Thymus (tissue), 14 donors: ENCODE results near the gene HAND1. TPM values are rescaled to one million over a fixed set of nuclear protein-coding genes. Genes with fewer than 3 reads are reported as not detected.

ENCODE experiments used
- DNase-seq, 9 donors: peaks; one replicate each; pipeline ENCODE4 v3.0.0-alpha.2; 2013; ENCODE audit warnings: low spot score in 9 of 9, low read depth in 6 of 9, missing footprints in 1 of 9
- H3K27ac ChIP-seq, 2 donors: one replicate each; pipeline ENCODE4 v1.5.1; 2013; ENCODE audit warnings: control low read depth in 1 of 2, low read depth in 1 of 2, low read length in 1 of 2, mild to moderate bottlenecking in 1 of 2, moderate library complexity in 1 of 2
- H3K27me3 ChIP-seq, 2 donors: one replicate each; pipeline ENCODE4 v1.5.1; 2013; ENCODE audit warnings: low read length in 1 of 2; ENCODE audit not compliant: control insufficient read depth in 2 of 2, insufficient read depth in 1 of 2
- H3K36me3 ChIP-seq, 2 donors: one replicate each; pipeline ENCODE4 v1.5.1; 2013; ENCODE audit warnings: low read length in 1 of 2, mild to moderate bottlenecking in 1 of 2, moderate library complexity in 1 of 2; ENCODE audit not compliant: control insufficient read depth in 2 of 2, insufficient read depth in 2 of 2
- H3K4me1 ChIP-seq, 2 donors: one replicate each; pipeline ENCODE4 v1.5.1; 2013; ENCODE audit warnings: low read length in 2 of 2; ENCODE audit not compliant: control insufficient read depth in 2 of 2, insufficient read depth in 2 of 2
- H3K4me3 ChIP-seq, 2 donors: one replicate each; pipeline ENCODE4 v1.5.1; 2013; ENCODE audit warnings: low read length in 2 of 2, control low read depth in 1 of 2, mild to moderate bottlenecking in 1 of 2
- H3K9me3 ChIP-seq, 2 donors: one replicate each; pipeline ENCODE4 v1.5.1; 2013; ENCODE audit warnings: low read length in 1 of 2, mild to moderate bottlenecking in 1 of 2; ENCODE audit not compliant: control insufficient read depth in 2 of 2, insufficient read depth in 1 of 2
- WGBS: extraction: QIAGEN DNeasy Blood & Tissue Kit; methylation state at CpG from one replicate; pipeline ENCODE4 v1.1.7; 2013; 5-methylcytosine and 5-hydroxymethylcytosine counted together
- long read RNA-seq, 10 donors: transcript quantifications; one replicate each; lab custom pipeline, GENCODE V29; 2026
- polyA plus RNA-seq: library from polyadenylated mRNA; stranded (reverse); fragments of 200-250 nt; gene quantifications from one replicate; pipeline ENCODE4 v1.2.3, GENCODE V29; 2013
- total RNA-seq: library from RNA; stranded (reverse); fragments of 120-200 nt; gene quantifications from one replicate; pipeline ENCODE4 v1.2.4, GENCODE V29; 2013
- donor health status: healthy.

HAND1 gene
- total RNA-seq (0.19 TPM), polyA plus RNA-seq (0.68 TPM)
- long read RNA-seq, donor 1 = 0 reads
- long read RNA-seq, donor 2 = 0 reads
- long read RNA-seq, donor 3 = 0 reads
- long read RNA-seq, donor 4 = 0 reads
- long read RNA-seq, donor 5 = 0 reads
- long read RNA-seq, donor 6 = 0 reads
- long read RNA-seq, donor 7 = 0 reads
- long read RNA-seq, donor 8 = 0 reads
- long read RNA-seq, donor 9 = 0 reads
- long read RNA-seq, donor 10, partial matches to known transcripts = 0 of 1 reads
- long read RNA-seq, donor 10, other reads (novel, unspliced or antisense) = 0 of 1 reads

DNA sequence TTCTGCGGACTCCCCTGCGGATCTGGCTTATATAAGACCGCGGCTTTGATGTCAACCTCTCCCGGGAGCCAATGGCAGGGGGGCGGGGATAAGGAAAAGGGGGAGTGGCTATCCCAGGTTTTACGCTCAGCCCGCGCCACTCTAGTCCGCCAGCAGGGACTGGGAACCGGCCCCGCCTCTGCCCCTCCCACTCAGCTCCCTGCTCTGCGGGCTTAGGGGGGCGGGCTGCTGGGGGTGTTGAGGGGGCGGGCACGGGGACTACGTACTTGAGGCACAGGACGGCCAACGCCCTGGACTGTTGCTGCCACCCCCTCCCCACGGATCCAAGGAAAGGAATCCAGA, at the start of gene HAND1:
HAND1 (minus strand) TSS at position 4 of the 342 bp plus-strand sequence. CDS start 219 bp downstream, outside the sequence.
- Histone ChIP-seq H3K9me3 (peaks cover 3 to 13% of the 10 kb centered on the region in 2 donors), H3K27me3 (peaks cover 88 to 100% of the 10 kb centered on the region in 2 donors), H3K27ac (no peak within 1 kb of the TSS), H3K36me3 (no peaks in the 10 kb centered on the region), H3K4me1 (peaks cover 6 to 28% of the 10 kb centered on the region in 2 donors), H3K4me3 (peak within 1 kb of the TSS in 1 of 2 donors; percentile 13)
- 5% methylated on average over 20 of the region's 20 CpGs for WGBS
- DNase-seq = no peak

DNA sequence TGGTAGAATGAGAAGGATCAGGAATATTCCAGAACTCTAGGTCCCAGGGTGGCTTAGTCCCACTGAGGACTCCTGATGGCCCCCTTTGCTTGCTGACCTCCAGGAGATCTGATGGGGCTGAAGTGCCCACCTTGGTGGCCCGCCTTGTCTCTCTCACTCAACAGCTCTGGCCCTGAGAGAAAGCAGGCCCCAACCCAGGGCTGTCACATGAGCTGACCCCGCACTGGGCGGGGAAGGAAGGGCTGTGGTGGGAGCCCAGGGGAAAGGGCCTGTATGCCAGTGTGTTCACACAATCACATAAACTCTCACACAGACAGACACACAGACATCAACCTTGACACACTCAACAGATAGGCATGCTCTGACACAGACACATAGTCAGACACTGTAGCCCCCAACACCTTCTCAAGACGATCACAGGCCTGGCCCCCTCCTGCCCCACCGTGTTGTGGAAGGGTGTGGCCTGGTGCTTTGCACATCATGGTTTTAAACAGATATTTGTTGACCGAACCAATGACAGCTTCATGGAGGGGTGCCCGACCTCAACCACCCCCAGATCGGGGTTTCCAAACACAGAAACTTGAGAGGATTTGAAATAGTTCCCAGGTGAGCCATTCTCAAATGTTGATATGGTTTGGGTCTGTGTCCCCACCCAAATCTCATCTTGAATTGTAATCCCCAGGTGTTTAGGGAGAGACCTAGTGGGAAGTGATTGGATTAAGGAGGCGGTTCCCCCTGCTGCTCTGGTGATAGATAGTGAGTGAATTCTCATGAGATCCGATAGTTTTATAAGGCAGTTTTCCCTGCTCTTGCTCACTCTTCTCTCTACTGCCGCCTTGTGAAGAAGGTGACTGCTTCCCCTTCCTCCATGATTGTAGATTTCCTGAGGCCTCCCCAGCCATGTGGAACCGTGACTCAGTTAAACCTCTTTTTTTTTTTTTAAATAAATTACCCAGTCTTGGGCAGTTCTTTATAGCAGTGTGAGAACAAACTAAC, 48.5 kb upstream of the HAND1 start:
- Histone ChIP-seq H3K27ac (no peak overlapping the region), H3K9me3 (no peaks in the 10 kb centered on the region), H3K4me1 (no peaks in the 10 kb centered on the region), H3K27me3 (peaks cover 0 to 16% of the 10 kb centered on the region in 2 donors), H3K36me3 (no peaks in the 10 kb centered on the region), H3K4me3 (no peak overlapping the region)
- WGBS = 94% methylated on average over 12 of the region's 12 CpGs
- DNase-seq = no peak

DNA sequence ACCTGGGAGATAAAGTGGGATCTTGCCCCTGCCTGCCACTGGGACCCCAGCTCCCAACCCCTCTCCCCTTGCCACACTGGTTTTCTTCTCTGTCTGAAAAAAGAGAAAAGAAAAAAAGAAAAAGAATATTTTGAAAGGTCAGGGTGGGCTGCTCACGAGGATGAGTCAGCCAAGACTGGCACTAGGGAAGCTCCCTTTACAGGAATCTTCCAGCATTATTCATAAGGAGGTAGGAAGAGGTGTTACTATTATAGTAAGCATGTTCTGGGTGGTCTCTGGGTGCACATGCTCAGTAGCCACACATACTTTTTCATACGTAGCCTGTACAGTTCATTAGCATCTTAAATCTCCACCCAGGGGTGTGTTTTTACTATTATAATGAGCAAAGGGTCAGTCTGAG, 46.8 kb upstream of the HAND1 start:
- WGBS = 83% methylated on average over 2 of the region's 2 CpGs
- Histone ChIP-seq H3K4me1 (no peaks in the 10 kb centered on the region), H3K27me3 (peaks cover 4 to 30% of the 10 kb centered on the region in 2 donors), H3K9me3 (no peaks in the 10 kb centered on the region), H3K27ac (no peak overlapping the region), H3K4me3 (no peak overlapping the region), H3K36me3 (no peaks in the 10 kb centered on the region)
- no peak for DNase-seq

DNA sequence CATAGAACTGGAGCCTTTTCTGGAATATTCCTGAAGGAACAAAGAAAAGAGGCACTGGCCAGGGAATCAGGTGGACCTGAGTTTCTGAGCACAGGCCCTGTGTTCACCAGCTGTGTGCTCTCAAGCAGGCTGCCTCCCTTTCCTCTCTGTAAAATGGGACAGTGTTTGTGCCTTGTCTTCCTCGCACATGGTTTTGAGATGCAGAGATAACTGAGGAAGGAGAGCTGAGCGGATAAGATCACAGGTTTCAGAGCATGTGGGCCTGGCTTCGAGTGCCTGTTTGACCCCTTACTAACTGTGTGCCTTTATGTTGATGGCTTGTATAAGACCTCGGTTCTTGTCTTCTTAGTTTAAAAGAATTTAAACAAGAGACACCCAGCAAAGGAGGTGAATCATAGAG, 46.2 kb upstream of the HAND1 start:
- no peak for DNase-seq
- H3K27ac ChIP-seq = no peak overlapping the region
- H3K36me3 ChIP-seq = no peaks in the 10 kb centered on the region
- H3K4me3 ChIP-seq = no peak overlapping the region
- peaks cover 4 to 37% of the 10 kb centered on the region in 2 donors for H3K27me3 ChIP-seq
- H3K4me1 ChIP-seq = no peaks in the 10 kb centered on the region
- WGBS = 95% methylated on average over 4 of the region's 4 CpGs
- H3K9me3 ChIP-seq = no peaks in the 10 kb centered on the region

DNA sequence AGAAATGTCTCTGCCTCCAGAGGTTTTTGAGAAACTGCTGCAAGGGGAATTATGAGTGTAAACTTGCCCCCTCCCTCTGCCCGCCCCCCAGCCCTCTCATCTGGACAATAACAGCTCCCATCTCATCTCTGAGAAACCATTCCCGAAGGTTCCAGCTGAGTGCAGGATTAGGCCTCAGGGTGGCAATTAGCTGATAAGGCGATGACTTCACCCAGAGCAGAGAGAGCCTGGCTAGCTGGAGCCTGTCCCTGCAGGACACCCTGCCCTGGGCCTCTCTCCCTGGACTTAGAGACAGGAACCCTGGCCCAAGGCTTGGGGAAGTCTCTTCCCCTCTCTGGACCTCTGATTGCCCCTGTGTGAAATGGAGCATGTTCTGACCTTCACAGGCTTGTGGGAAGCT, 45.7 kb upstream of the HAND1 start:
- no peak for DNase-seq
- Histone ChIP-seq H3K27me3 (peaks cover 4 to 39% of the 10 kb centered on the region in 2 donors), H3K9me3 (no peaks in the 10 kb centered on the region), H3K4me1 (no peaks in the 10 kb centered on the region), H3K4me3 (no peak overlapping the region), H3K36me3 (no peaks in the 10 kb centered on the region), H3K27ac (no peak overlapping the region)
- WGBS = 94% methylated on average over 3 of the region's 3 CpGs

DNA sequence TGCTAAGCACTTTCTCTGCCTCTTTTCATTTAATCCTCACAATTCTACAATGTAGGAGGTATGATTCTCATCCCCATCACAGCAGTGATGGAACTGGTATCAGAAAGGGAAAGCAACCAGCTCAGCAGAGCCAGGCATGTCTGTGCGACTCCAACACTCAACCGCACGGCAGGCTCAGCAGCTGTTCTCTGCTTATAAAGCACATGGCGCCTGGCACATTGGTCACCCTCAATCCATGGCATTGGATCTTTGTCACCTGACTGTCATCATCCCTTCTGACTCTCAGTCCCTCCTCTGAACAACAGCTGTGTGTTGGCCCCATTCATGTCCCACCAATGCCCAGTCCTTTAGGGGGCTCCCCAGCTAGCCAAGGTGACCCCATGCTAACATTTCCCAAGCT, 45.1 kb upstream of the HAND1 start:
- Histone ChIP-seq H3K9me3 (no peaks in the 10 kb centered on the region), H3K27ac (no peak overlapping the region), H3K4me3 (no peak overlapping the region), H3K36me3 (no peaks in the 10 kb centered on the region), H3K27me3 (peaks cover 4 to 40% of the 10 kb centered on the region in 2 donors), H3K4me1 (no peaks in the 10 kb centered on the region)
- no peak for DNase-seq
- WGBS = 91% methylated on average over 4 of the region's 4 CpGs

DNA sequence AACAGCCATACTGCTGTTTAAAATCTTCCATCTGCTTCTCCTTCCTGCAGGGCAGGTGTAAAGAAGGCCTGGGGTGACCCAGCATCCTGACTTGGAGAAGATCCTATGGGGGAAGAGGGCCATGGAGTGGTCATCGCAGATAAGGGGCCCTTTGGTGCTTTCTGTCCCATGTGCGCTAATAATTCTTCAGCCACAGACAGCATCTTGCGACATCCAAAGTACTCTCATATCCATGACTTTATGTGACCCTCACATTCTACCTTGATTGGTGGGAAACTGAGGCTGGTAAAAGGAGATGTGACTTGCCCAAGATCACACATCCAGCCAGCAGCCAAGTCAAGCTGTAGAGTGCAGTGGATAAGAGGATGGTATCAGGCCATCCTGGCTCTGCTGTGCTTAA, 44.3 kb upstream of the HAND1 start:
- Histone ChIP-seq H3K4me1 (no peaks in the 10 kb centered on the region), H3K36me3 (no peaks in the 10 kb centered on the region), H3K27me3 (peaks cover 4 to 41% of the 10 kb centered on the region in 2 donors), H3K4me3 (no peak overlapping the region), H3K27ac (no peak overlapping the region), H3K9me3 (no peaks in the 10 kb centered on the region)
- DNase-seq = no peak
- 97% methylated on average over 3 of the region's 3 CpGs for WGBS

DNA sequence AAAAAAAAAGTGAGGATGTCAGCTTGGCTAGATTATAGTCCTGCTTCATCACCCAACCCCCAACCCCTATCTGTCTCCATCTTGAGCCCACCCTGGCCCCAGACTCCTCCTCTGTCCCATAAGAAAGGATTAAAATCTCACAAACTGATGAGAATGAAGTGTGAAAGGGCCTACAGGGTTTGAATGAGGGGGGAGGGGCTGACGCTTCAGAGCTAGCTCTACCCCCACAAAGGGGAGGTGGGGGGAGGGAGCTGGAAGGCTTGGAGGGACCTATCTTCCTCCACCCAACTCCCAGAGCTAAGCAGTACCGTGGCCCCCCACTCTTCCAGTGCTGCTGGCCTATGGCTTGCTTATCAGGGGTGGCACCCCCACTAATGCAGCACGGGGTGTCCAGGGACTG, 43.7 kb upstream of the HAND1 start:
- WGBS = 66% methylated on average over 3 of the region's 3 CpGs
- Histone ChIP-seq H3K27me3 (peaks cover 4 to 41% of the 10 kb centered on the region in 2 donors), H3K36me3 (no peaks in the 10 kb centered on the region), H3K4me1 (no peaks in the 10 kb centered on the region), H3K9me3 (no peaks in the 10 kb centered on the region), H3K27ac (no peak overlapping the region), H3K4me3 (no peak overlapping the region)
- no peak for DNase-seq

DNA sequence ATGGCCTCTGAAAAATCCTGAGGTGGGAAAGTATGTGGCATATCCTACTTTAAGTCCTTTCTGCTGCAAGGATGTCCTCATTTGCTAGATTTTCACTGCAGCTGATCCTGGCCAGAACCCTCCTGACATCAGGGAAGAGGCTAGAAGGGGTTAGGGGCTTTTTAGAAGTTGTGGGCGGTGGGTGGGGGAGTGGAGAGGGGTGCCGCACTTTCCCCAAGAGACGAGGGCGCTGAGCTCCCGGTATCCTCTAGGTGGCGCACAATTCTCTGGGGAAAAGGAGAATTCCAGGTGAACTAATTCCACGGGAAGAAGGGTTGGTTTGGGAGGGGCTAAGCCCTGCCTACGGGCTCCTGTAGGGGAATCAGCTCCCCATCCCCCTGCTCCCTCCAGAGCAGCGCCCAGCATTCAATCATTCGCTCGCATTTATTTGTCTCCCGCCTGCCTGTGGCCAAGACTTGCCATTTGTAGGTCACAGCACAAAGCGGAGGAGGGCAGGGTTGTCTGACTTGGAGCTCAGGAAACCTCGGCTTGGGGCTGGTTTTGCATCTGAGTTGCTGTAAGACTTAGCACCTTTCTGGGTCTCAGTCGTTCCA, 42.9 kb upstream of the HAND1 start:
- H3K4me3 ChIP-seq = no peak overlapping the region

More for the DNA sequence above, 42.9 kb upstream of the HAND1 start:
- H3K27ac ChIP-seq = no peak overlapping the region
- DNase-seq = peak in 1 of 9 donors; percentile 16
- no peaks in the 10 kb centered on the region for H3K36me3 ChIP-seq
- no peaks in the 10 kb centered on the region for H3K4me1 ChIP-seq
- 8% methylated on average over 15 of the region's 15 CpGs for WGBS
- H3K27me3 ChIP-seq = peaks cover 4 to 41% of the 10 kb centered on the region in 2 donors
- no peaks in the 10 kb centered on the region for H3K9me3 ChIP-seq
